ENCODE data around the gene PRKN.

GRCh38 chr6:162119341-162119740 is 608.2 kb downstream of the PRKN start:
- TF ChIP-seq CTCF (IDR thresholded peaks at IDR 0.05) (no peak), ZFX (IDR thresholded peaks at IDR 0.05; ENCODE audit: borderline replicate concordance) (no peak)

Data from 22Rv1 (cell line).